Activated CD8-positive, alpha-beta memory T cell treated with anti-CD3 and anti-CD28 coated beads for 36 hours (primary cell): ENCODE results near the gene GRM2. TPM values are rescaled to one million over a fixed set of nuclear protein-coding genes. Genes with fewer than 3 reads are reported as not detected.

Experiments used
- CTCF ChIA-PET: fragments of 350-600 bp; sonication (Branson Sonifier 250); formaldehyde crosslinking; loops from one replicate; lab custom pipeline; 2021; ENCODE audit warnings: antibody characterized with exemption; lab: Charles Lee
- POLR2A ChIA-PET: fragments of 350-600 bp; sonication (Branson Sonifier 250); formaldehyde crosslinking; loops from one replicate; lab custom pipeline; 2021; ENCODE audit warnings: antibody characterized with exemption; lab: Charles Lee
- total RNA-seq, 2 experiments: library from RNA; stranded (reverse); gene quantifications; one replicate each; pipeline ENCODE4 v1.2.3, GENCODE V29; 2021

The GRM2 gene
- total RNA-seq, 2 experiments from 2014 or later = 0.11 to 0.23 TPM

- POLR2A ChIA-PET = no interaction called here
- CTCF ChIA-PET = interaction anchor here (0.5 kb wide), 1 partner anchor 296 kb away, joined by 3 read pairs; the partner anchor contains the start of gene ABHD14B
Observed at GRCh38 chr3:51677358-51677757, 29.5 kb upstream of the GRM2 start.

GRCh38 chr3:51678186-51678585, 28.7 kb upstream of the GRM2 start:
- CTCF ChIA-PET = interaction anchor here (1.2 kb wide), 1 partner anchor 8 kb away, joined by 6 read pairs; no protein-coding TSS in a partner anchor
- POLR2A ChIA-PET = interaction anchor here (0.5 kb wide), 1 partner anchor 126 kb away, joined by 6 read pairs; no protein-coding TSS in a partner anchor

- ChIA-PET POLR2A (no interaction called here), CTCF (interaction anchor here (1.2 to 4.2 kb wide), 2 partner anchors 9 to 177 kb away, joined by 6 to 66 read pairs; partner anchors contain the start of gene DCAF1)
Observed at GRCh38 chr3:51678641-51679040, 28.2 kb upstream of the GRM2 start.

GRCh38 chr3:51679318-51679717, 27.6 kb upstream of the GRM2 start:
- ChIA-PET POLR2A (no interaction called here), CTCF (interaction anchor here (1.2 to 4.2 kb wide), 2 partner anchors 10 to 178 kb away, joined by 6 to 66 read pairs; partner anchors contain the start of gene DCAF1)

DNA sequence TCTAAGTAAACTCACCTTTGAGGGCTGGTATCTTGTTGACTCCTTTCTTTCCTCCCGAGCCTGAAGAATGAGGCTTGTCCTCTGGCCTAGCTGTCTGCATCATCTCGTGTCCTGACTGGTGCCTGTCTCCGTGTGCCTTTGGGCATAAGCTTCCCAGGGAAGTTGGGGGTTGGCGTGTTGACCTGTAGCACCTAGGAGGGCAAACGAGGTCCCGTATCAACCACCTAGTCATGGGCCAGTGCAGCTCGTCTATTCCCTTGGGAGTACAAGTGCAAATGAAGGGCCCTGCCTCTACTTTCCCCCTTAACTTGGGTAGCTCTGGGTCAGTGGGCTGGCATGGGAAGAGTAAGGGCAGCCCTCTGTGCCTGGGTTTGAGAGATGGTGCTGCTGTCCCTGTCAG, 27.1 kb upstream of the GRM2 start:
- ChIA-PET POLR2A (no interaction called here), CTCF (interaction anchor here (4.2 kb wide), 1 partner anchor 179 kb away, joined by 66 read pairs; the partner anchor contains the start of gene DCAF1)

DNA sequence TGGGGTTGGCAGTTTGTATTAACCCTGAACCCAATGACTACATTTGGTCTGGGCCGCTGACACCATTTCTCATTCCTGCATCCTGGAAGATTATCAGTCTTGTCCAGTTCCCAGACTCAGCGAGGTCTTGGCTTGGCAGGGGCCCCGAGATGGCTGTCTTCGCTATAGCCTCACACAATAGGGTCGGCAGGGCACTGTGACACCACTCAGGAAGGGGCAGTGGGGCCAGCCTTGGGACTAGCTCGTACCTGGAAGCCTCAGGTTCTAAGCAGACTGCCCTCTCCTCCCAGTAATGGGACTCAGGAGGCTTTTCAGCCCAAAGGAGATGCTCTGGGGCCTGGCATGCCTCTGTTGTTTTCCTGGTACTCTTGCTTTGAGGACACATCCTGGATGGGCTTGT, 26.7 kb upstream of the GRM2 start:
- ChIA-PET POLR2A (interaction anchor here (2.7 kb wide), 1 partner anchor 8 kb away, joined by 11 read pairs; no protein-coding TSS in a partner anchor), CTCF (interaction anchor here (0.6 to 4.8 kb wide), 3 partner anchors 10 to 179 kb away, joined by 3 to 66 read pairs (median 58); partner anchors contain the start of genes DCAF1 and TEX264)

GRCh38 chr3:51680663-51681230, 26.1 kb upstream of the GRM2 start:
- CTCF ChIA-PET = interaction anchor here (0.6 to 4.8 kb wide), 4 partner anchors 11 to 291 kb away, joined by 3 to 66 read pairs (median 31); partner anchors contain the start of genes DCAF1 and TEX264

GRCh38 chr3:51681453-51681852, 25.4 kb upstream of the GRM2 start:
- POLR2A ChIA-PET = interaction anchor here (0.5 to 2.7 kb wide), 4 partner anchors 9 to 183 kb away, joined by 3 to 11 read pairs (median 3); no protein-coding TSS in a partner anchor
- CTCF ChIA-PET = interaction anchor here (1.0 to 4.8 kb wide), 6 partner anchors 12 to 292 kb away, joined by 3 to 66 read pairs (median 4); partner anchors contain the start of genes DCAF1 and TEX264

More at GRCh38 chr3:51680663-51681230, 26.1 kb upstream of the GRM2 start:
- POLR2A ChIA-PET = interaction anchor here (2.7 kb wide), 1 partner anchor 9 kb away, joined by 11 read pairs; no protein-coding TSS in a partner anchor

GRCh38 chr3:51682079-51682478, 24.8 kb upstream of the GRM2 start:
- ChIA-PET POLR2A (interaction anchor here (0.5 to 2.7 kb wide), 5 partner anchors 10 to 183 kb away, joined by 3 to 11 read pairs (median 3); no protein-coding TSS in a partner anchor), CTCF (interaction anchor here (0.5 to 4.8 kb wide), 19 partner anchors 10 to 486 kb away, joined by 3 to 66 read pairs (median 3); partner anchors contain the start of genes DCAF1 and TEX264)

GRCh38 chr3:51682526-51682925, 24.3 kb upstream of the GRM2 start:
- ChIA-PET POLR2A (interaction anchor here (0.5 to 2.7 kb wide), 5 partner anchors 10 to 184 kb away, joined by 3 to 11 read pairs (median 3); no protein-coding TSS in a partner anchor), CTCF (interaction anchor here (0.5 to 4.8 kb wide), 20 partner anchors 9 to 485 kb away, joined by 3 to 66 read pairs (median 3); partner anchors contain the start of genes DCAF1 and TEX264)

DNA sequence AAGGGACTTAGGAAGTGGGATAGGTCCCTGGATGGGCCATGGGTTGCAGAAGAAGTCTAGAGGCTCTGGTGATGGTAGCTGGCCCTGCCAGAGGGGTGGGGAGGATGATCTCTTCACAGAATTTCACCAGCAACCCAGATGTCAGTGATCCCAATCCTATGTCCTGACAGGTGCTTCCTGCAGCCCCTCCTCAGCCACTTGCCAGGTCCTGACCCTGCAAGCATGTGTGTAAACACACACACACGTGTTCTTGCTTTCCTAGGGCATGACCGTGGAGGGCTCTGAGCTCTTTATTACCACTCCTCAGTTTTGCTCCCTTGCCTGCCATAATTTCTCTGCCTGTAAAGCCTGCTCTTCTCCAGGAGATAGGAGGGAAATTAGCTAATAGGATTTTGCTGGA, 23.3 kb upstream of the GRM2 start:
- CTCF ChIA-PET = interaction anchor here (1.1 to 4.8 kb wide), 2 partner anchors 14 to 182 kb away, joined by 3 to 58 read pairs; partner anchors contain the start of gene TEX264
- POLR2A ChIA-PET = no interaction called here

DNA sequence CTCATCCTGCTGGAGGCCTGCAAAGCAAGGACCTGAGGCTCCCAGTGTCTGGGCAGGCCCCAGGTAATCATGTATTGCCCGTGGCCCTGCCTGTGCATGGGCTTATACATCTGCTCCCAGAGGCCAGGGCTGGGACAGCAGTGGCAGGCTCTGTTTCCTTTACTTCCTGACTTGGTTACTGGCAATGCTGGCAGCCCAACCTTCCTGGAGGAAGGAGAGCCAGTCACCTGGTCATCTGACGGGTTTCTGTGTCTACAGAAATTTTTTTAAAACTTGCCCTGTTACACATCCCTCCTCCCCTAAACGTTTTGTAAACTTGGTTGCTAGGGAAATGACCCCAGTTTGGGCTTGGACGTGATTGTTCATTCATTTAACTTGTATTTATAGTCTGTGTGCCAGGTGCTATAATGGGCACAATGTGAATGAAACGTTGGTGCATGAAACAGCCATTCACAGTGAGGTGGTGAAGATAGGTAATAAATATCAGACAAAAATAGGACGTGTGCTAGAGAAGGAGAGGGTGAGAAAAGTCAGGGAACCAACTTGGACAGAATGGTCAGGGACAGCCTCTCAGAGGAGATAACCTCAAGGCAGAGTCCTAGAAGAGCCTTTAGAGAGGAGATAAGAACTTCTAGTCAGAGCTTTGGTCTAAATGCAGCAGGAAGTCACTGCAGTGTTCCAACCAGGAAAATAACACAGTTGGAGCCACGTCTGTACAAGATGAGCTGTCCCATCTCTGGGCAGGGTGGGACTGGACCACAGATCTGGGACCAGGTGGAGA, 21.7 kb upstream of the GRM2 start:
- ChIA-PET CTCF (interaction anchor here (1.6 to 4.8 kb wide), 3 partner anchors 15 to 183 kb away, joined by 7 to 58 read pairs (median 15); partner anchors contain the start of gene TEX264), POLR2A (interaction anchor here (0.9 kb wide), 1 partner anchor 185 kb away, joined by 13 read pairs; the partner anchor contains the start of gene DCAF1)

- POLR2A ChIA-PET = interaction anchor here (0.6 to 0.9 kb wide), 4 partner anchors 16 to 186 kb away, joined by 3 to 13 read pairs (median 10); partner anchors contain the start of gene DCAF1
- CTCF ChIA-PET = interaction anchor here (0.6 to 2.2 kb wide), 6 partner anchors 14 to 183 kb away, joined by 3 to 15 read pairs (median 4); partner anchors contain the start of gene TEX264
Observed at GRCh38 chr3:51686056-51686455, 20.8 kb upstream of the GRM2 start.

GRCh38 chr3:51686512-51687215, 20.2 kb upstream of the GRM2 start:
- ChIA-PET POLR2A (interaction anchor here (0.6 to 0.9 kb wide), 3 partner anchors 16 to 133 kb away, joined by 3 to 12 read pairs (median 7); no protein-coding TSS in a partner anchor), CTCF (interaction anchor here (0.6 to 2.2 kb wide), 7 partner anchors 15 to 184 kb away, joined by 3 to 15 read pairs (median 4); partner anchors contain the start of gene TEX264)

DNA sequence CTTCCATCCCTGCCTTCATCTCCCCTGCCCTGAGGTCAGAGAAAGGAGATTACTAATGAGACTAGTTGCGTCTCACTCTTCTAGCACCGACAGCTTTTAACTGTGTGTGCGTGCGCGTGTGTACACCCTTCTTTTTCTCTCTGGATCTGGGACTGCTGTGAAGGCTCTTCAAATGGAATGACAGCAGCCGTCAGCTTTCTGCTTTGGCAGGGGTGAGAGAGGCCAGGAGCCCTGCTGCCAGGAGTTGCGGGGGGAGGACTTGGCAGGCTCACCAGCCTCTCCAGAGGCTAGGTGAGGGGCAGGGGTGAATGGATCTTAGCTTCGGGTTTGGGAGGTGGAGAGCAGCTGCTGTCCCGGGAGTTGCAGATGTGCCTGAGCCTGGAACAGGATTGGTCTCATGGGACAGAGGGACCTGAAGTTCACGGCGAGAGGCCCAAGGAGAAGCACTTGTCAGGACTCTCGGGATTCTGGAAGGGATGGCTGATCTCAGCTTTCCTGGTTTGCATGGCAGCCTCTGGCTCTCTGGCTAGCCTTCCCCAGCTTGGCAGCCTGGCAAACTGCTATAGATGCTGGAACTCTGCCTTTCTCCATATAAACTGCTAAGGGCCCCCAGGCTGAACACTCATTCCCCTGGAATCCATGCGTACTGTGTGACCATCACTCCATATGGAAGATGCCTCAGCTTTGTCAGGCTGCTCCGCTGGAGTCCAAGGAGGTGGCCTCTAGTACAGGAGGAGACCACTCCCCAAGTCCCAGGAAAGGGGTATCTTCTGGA, 19.2 kb upstream of the GRM2 start:
- POLR2A ChIA-PET = no interaction called here
- CTCF ChIA-PET = interaction anchor here (0.6 to 2.2 kb wide), 3 partner anchors 18 to 112 kb away, joined by 3 to 15 read pairs (median 4); partner anchors contain the start of gene TEX264

- CTCF ChIA-PET = no interaction called here
- POLR2A ChIA-PET = no interaction called here
Observed at GRCh38 chr3:51688206-51688600, 18.7 kb upstream of the GRM2 start.

DNA sequence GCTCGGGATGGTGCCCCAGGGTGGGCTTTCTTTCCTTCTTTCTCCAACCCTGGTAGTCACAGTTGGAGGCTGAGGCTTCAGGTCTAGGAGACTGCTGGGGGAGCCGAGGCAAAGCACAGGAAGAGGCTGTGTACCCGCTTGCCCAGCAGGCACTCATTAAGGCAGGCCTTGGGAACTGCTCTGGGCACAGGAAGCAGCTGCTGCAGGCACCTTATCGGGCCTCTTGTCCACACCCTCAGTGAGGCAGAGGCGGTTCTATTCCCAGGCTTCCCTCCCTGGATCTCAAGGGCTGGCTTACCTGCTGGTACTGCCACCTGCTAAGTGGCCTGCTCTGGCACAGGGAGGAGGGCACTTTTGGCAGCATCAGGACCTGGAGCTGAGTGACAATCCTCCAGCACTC, 15.8 kb upstream of the GRM2 start:
- ChIA-PET CTCF (no interaction called here), POLR2A (no interaction called here)
